ENCODE data around the gene UBAP1L. TPM values are rescaled to one million over a fixed set of nuclear protein-coding genes. Genes with fewer than 3 reads are reported as not detected.
"Not testable (repeated sequence)": the region's sequence is repeated elsewhere in the genome, so short reads cannot be mapped to it uniquely, and the experiment has no call there.

Gene UBAP1L
- total RNA-seq, result 1.6 TPM

- no peak for DNase-seq (ENCODE audit: low read depth in 2 of 3, low spot score in 2 of 3)
Observed at GRCh38 chr15:65115086-65115485, at the start of gene UBAP1L. Gene UBAP1L (minus strand): TSS chr15:65115200. CDS start chr15:65106215, 8,985 bp downstream.

DNA sequence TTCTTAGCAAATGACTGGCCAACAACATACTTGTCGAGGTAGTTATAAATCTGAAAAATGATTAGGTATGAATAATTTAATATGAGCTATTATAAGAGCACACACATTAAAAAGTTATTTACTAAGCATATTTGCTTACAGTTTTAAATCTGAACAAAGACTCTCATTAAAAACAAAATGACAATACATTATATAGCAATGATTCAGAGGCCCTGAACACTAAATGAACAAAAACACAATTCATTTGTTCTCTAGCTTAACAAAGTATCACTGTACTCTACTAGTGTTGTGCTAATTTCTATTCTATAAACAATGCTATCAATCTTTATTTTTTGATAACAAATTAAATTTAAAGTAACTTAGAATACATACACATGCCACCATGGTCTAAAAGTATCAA, 49.1 kb upstream of the UBAP1L start:
- DNase-seq (ENCODE audit: low read depth in 2 of 3, low spot score in 2 of 3), result no peak

DNA sequence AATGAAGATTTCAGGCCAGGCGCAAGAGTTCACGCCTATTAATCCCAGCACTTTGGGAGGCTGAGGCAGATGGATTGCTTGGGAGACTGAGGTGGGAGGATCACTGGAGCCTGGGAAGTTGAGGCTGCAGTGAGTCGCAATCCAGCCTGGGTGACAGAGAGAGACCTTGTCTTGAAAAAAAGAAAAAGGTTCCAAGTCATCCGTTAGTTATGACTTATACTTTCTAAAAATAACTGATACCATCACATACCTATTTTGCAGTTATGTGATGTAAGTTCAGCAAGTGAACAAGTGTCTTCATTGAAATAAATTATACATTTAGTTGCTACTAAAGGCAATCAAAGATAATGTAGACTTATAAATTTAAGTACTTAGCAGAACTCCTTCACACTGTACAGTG, 48.0 kb upstream of the UBAP1L start:
- no peak for DNase-seq (ENCODE audit: low read depth in 2 of 3, low spot score in 2 of 3)

- no peak for DNase-seq (ENCODE audit: low read depth in 2 of 3, low spot score in 2 of 3)
Observed at GRCh38 chr15:65156692-65157091, 41.7 kb upstream of the UBAP1L start.

DNA sequence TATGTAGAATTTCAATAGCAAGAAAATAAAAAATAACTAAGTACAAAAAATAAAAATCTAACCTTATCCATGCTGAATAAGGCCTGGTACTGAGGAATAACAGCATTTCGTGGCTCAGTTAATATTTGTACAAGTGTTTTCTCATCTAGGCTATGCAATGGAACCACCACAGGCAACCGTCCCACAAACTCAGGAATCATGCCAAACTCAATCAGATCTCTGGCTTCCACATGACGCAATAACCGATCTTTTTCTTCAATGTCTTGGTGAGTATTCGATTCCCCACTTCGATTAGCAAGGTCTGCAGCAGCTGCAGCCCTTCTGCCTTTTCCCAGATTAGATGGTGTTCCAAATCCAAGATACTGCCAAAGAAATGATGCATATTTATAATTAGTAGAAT, 39.7 kb upstream of the UBAP1L start:
- no peak for DNase-seq (ENCODE audit: low read depth in 2 of 3, low spot score in 2 of 3)

- DNase-seq (ENCODE audit: low read depth in 2 of 3, low spot score in 2 of 3), result no peak
Observed at GRCh38 chr15:65147902-65148301, 32.9 kb upstream of the UBAP1L start.

DNA sequence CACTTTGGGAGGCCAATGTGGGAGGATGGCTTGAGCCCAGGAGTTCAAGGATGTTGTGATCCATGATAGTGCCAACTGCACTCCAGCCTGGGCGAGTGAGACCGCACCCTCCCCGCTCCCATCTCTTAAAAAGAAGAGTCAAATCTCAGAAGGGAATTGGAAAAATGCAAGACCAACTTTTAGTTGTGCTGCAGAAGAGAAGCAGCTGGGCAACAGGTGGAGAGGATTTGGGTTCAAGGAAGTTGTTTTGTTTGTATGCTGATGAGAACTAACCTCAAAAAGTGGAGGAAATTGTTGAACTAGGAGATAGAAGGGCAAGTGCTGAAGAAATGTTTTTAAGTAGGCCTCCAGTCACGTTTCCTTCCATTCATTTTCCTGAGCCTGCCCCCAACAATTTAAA, 31.4 kb upstream of the UBAP1L start:
- no peak for DNase-seq (ENCODE audit: low read depth in 2 of 3, low spot score in 2 of 3)

- DNase-seq (ENCODE audit: low read depth in 2 of 3, low spot score in 2 of 3), result not testable (repeated sequence)
Observed at GRCh38 chr15:65138631-65139030, 23.6 kb upstream of the UBAP1L start.

DNA sequence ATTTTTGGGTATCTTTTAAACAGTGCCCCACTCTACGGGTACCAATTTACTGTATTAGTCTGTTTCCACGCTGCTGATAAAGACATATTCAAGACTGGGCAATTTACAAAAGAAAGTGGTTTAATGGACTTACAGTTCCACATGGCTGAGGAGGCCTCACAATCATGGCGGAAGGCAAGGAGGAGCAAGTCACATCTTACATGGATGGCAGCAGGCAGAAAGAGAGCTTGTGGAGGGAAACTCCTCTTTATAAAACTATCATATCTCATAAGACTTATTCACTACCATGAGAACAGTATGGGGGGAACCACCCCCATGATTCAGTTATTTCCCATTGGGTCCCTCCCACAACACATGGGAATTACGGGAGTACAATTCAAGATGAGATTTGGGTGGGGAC, 22.9 kb upstream of the UBAP1L start:
- DNase-seq (ENCODE audit: low read depth in 2 of 3, low spot score in 2 of 3), result not testable (repeated sequence)

DNA sequence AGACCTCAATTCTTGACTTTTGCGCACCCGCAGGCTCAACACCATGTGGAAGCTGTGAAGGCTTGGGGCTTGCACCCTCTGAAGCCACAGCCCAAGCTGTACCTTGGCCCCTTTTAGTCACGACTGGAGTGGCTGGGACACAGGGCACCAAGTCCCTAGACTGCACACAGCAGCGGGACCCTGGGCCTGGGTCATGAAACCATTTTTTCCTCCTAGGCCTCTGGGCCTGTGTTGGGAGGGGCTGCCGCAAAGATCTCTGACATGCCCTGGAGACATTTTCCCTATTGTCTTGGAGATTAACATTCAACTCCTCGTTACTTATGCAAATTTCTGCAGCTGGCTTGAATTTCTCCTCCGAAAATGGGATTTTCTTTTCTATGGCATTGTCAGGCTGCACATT, 22.1 kb upstream of the UBAP1L start:
- DNase-seq (ENCODE audit: low read depth in 2 of 3, low spot score in 2 of 3), result not testable (repeated sequence)

DNA sequence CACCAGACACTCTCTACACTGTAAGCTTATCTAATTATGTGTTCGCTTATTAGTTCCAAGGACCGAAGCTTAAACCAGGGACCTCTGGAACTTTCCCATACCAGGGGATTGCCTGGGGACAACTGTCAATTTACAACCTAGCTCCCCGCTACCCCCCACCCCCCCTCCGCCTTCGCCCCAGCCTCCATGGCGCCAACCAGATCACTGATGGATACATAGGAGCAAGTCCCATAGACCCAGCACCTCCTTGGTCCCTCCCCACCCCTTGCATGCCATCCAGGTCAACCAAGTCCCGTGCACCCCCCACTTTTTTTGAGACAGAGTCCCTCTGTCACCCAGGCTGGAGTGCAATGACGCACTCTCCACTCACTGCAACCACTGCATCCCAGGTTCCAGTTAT, 19.5 kb upstream of the UBAP1L start:
- no peak for DNase-seq (ENCODE audit: low read depth in 2 of 3, low spot score in 2 of 3)

DNA sequence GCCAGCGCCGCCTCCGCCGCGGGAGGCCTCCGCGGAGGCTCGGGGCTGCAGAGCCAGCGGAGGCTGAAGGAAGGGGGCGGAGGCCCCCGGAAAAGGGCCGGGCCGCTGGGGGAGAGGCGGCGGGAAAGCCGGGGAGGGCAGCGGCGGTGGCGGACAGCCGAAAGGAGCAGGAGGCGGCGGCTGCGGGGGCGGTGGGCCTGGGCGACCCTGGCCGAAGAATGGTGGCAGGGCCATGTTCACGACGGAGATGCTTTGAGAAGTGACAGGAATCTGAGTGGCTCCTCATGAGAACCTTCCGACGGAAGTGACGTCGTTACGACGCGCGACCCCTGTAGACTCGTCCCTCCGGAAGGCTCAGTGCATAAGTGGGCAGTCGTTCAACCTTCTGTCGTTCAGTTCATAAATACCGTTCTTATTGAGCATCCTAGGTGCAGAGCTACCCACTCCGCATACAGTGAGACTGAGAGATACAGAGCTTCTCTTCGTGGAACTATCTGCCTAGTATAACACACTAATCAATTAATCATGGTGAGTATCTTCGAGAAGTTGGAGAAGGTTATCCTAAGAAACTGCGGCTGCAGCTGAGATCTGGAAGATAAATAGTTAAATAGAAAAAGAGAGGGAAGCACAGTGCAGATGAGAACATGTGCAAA, 18.7 kb upstream of the UBAP1L start, which contains the start of gene PDCD7:
Gene PDCD7, minus strand, starts transcription at position 261 of the 653 bp plus-strand sequence. Its CDS starts 27 bp downstream, at position 234.
- DNase-seq (ENCODE audit: low read depth in 2 of 3, low spot score in 2 of 3), result peak; percentile 77 to 96 (median 95)

GRCh38 chr15:65132878-65133547, 18.0 kb upstream of the UBAP1L start:
- DNase-seq (ENCODE audit: low read depth in 2 of 3, low spot score in 2 of 3), result peak; percentile 7 to 37 (median 24)

DNA sequence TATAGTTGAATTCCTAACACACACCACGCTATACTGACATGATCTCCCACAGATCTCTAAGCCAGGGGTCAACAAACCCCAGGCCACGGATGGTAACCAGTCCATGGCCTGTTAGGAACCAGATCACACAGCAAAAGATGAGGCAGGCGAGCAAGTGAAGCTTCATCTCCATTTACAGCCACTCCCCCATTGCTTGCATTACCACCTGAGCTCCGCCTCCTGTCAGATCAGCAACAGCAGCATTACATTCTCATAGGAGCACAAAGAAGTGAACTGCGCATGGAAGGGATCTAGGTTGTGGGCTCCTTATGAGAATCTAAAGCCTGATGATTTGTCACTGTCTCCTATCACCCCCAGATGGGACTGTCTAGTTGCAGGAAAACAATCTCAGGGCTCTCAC, 15.9 kb upstream of the UBAP1L start:
- no peak for DNase-seq (ENCODE audit: low read depth in 2 of 3, low spot score in 2 of 3)

DNA sequence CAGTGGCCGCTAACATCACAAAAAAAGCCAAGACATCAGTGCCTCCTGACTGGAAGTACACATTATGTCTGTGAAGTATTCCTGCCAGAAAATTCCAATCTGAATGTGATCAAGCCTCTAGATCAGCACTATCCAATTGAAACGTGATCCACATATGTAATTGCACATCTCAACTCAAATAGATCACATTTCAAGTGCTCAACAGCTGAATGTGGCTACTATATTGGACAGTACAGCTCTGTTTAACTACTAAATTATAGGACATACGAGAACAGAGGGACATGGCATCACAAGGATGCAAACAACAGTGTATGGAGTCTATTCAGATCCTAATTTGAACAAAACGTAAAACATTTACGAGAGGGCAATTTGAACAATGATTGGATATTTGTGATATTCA, 542 bp upstream of the UBAP1L start:
- DNase-seq (ENCODE audit: low read depth in 2 of 3, low spot score in 2 of 3), result no peak

DNA sequence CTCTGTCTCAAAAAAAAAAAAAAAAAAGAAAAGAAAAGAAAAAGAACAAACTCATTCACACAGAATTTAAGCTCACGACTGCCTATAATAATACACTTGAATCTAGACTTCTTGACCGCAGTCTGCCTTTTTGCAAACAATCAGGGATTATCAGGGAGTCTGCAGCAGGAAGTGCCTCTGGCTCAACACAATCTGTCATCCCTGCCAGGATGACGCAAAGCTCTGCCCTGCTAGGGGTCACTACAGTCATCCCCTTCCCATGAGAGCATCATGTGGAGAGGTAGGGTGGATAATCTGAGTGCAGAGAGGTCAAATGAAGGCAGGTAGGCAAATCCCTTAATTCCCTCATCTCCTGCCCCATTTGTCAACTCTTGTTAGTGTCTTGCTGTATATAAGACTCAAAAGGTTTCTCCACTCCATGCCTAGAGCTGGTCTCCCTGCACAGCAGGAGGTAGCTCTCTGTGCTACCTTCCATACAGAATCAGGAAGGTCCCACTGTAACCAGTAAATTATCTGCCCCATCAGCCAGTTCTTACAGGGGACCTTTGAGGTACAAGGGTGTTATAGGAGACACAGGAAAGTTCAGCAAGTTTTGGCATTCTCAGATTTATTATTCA, 4.2 kb downstream of the UBAP1L start:
- no peak for DNase-seq (ENCODE audit: low read depth in 2 of 3, low spot score in 2 of 3)

DNA sequence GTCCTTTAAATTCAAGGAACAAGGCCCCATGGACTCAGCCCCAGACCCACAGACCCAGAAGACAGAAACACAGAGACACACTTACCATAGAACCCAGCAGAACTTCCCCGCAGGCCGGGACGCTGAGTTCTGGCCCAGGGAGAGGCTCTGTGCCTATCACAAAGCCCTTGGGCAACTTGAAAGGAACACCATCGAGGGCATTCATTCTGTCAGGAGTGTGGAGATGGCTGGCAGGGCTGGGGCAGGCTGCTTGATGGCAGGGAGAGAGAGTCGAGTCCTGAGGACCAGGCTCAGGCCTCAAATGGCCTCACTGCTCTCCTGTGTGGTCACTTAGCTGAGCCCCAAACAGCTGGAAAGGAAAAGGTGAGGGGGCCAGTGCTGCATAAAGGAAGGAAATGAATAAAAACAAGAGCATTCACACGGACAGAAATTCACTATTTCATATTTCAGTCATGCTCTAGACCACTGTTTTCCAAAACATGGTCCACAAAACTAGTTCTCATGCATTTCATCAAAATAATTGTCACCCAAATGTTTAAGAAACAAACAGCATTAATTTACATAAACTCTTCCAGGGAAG, 8.9 kb downstream of the UBAP1L start:
- DNase-seq (ENCODE audit: low read depth in 2 of 3, low spot score in 2 of 3), result no peak

DNA sequence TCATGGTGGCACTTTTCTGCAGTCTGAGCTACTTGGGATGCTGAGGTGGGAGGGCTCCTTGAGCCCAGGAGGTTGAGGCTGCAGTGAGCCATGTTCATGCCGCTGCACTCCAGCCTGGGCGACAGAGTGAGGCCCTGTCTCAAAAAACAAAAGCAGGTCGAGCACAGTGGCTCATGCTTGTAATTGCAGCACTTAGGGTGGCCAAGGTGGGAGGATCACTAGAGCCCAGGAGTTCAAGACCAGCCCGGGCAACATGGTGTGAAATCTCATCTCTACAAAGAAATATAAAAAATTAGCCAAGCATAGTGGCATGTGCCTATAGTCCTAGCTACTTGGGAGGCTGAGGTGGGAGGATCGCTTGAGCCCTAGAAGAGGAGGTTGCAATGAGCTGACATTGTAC, 10.0 kb downstream of the UBAP1L start:
- DNase-seq (ENCODE audit: low read depth in 2 of 3, low spot score in 2 of 3), result no peak

DNA sequence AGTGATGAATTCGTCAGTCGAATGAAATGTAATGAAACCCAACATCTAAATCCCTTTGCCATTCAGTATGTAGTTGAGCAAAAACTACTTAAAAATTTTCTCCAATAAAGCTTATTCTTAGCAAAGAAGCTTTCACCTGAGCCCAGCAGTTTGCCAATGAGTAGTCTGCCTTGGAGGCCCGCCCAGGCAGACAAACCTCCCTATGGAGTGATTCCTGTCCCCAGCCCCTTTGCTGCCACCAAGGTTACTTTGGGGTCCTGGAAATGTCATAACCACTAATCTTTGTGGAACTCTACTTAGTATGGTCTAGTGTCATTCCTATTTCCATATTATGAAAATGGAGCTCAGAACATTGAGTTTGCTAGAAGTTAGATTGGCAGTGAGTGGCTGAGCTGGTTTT, 12.1 kb downstream of the UBAP1L start:
- DNase-seq (ENCODE audit: low read depth in 2 of 3, low spot score in 2 of 3), result no peak

DNA sequence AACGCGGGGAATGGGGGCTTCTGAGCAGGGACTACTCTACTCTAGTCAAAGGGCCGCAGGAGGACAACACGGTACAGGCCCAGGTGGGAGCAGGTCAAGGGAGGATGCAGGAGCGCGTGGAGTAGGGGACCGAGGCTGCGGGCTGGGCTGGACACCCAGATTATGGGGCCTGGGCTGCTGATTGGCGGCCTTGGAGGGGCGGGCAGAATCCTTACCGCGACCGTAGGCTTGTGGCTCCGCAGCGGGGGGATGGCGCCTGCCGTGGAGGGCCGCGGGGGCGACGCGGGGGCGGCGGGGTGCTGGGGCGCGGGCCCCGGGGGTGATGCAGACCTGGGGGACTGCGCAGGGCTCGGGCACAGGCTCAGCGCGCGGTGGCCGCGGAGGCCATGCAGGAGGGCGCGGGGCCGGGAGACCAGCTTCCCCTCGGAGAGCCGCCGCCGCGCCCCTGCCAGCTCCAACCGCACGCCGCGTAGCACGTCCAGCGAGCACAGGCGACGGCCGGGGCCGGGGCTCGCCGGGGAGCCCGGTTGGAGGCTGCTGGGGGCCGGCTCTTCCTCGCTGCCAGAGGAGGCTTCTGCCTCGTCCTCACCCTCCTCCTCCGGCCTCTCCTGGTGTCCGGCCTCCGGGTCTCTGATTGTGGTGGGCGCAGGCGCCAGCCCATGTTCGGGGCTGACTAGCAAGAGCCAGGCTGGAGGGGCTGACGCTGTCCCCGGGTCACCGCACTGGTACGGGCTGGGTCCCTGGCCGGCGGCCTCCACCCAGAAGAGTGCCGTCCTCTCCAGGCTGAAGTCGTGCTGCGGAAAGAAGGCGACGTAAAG, 12.9 kb downstream of the UBAP1L start:
- DNase-seq (ENCODE audit: low read depth in 2 of 3, low spot score in 2 of 3), result no peak

GRCh38 chr15:65101411-65101890, 13.5 kb downstream of the UBAP1L start:
- DNase-seq (ENCODE audit: low read depth in 2 of 3, low spot score in 2 of 3), result peak in 2 of 3 donors; percentile 52 to 74
